Measurements from ENCODE around the gene FRMPD4. TPM values are rescaled to one million over a fixed set of nuclear protein-coding genes. Genes with fewer than 3 reads are reported as not detected.

Gene FRMPD4
- total and polyA plus RNA-seq, 3 experiments from 2014 or later, result not detected

GRCh38 chrX:12292996-12293765, 154.9 kb downstream of the FRMPD4 start:
- CTCF ChIA-PET, result no interaction called here
- DNase-seq, result no peak
- Histone ChIP-seq H3K4me1 (ENCODE audit: insufficient read depth, low read length) (no peaks in the 10 kb centered on the region), H3K9me3 (ENCODE audit: low read length) (no peaks in the 10 kb centered on the region), H3K4me3 (ENCODE audit: low read length) (no peak overlapping the region), H3K36me3 (ENCODE audit: insufficient read depth, low read length) (no peaks in the 10 kb centered on the region), H3K27ac (ENCODE audit: low read depth, low read length) (no peak overlapping the region), H3K27me3 (ENCODE audit: insufficient read depth, low read length, poor library complexity, severe bottlenecking) (no peaks in the 10 kb centered on the region)
- H3K27me3 Mint-ChIP-seq, result peaks cover 0 to 3% of the 10 kb centered on the region in 2 donors
- no peak overlapping the region for H3K27ac Mint-ChIP-seq
- H3K4me1 Mint-ChIP-seq, result no peaks in the 10 kb centered on the region
- H3K4me3 Mint-ChIP-seq, result no peak overlapping the region
- H3K9me3 Mint-ChIP-seq, result peaks cover 0 to 1% (median 0%) of the 10 kb centered on the region in 5 donors
- no peaks in the 10 kb centered on the region for H3K36me3 Mint-ChIP-seq
- POLR2A ChIA-PET, result no interaction called here

DNA sequence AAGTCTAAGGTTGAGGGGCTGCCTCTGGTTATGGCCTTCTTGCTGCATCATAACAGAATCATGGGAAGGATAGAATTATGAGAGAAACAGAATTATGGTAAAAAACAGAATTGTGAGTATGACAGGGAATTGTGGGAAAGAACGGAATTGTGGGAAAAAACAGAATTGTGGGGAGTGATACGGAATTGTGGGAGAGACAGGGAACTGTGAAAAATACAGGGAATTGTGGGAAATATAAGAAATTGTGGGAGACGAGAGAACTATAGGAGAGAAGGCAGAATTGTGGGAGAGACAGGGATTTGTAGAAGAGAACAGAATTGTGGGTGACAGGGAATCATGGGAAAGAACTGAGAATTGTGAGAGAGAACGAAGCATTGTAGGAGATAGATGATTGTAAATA, 159.1 kb downstream of the FRMPD4 start:
- H3K4me3 ChIP-seq (ENCODE audit: low read length), result no peak overlapping the region
- POLR2A ChIA-PET, result no interaction called here
- DNase-seq, result no peak
- H3K36me3 Mint-ChIP-seq, result no peaks in the 10 kb centered on the region
- H3K27ac ChIP-seq (ENCODE audit: low read depth, low read length), result no peak overlapping the region
- CTCF ChIA-PET, result no interaction called here
- H3K4me1 ChIP-seq (ENCODE audit: insufficient read depth, low read length), result no peaks in the 10 kb centered on the region
- H3K4me3 Mint-ChIP-seq, result no peak overlapping the region
- H3K27me3 ChIP-seq (ENCODE audit: insufficient read depth, low read length, poor library complexity, severe bottlenecking), result no peaks in the 10 kb centered on the region
- H3K9me3 ChIP-seq (ENCODE audit: low read length), result no peaks in the 10 kb centered on the region
- peaks cover 0 to 2% of the 10 kb centered on the region in 2 donors for H3K27me3 Mint-ChIP-seq
- no peak overlapping the region for H3K27ac Mint-ChIP-seq
- no peaks in the 10 kb centered on the region for H3K36me3 ChIP-seq (ENCODE audit: insufficient read depth, low read length)
- H3K4me1 Mint-ChIP-seq, result no peaks in the 10 kb centered on the region
- peaks cover 0 to 3% (median 0%) of the 10 kb centered on the region in 5 donors for H3K9me3 Mint-ChIP-seq

DNA sequence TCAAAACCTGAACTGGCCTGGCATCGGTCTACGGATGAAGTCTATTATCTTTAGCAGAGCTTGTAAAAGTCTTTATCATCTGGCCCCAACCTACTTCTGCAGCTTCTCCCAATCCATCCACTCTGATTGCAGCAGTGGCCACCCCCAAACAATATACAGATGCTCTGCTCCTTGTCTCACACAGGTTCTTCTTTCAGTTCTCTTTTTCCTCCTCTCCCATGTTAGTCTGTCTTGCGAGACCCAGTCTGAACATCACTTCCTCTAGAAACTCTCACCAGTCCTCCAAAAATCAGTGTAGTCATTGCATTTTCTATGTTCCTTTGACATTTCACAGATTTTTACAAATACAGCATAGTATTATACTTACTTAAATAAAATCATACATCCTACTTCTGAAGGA, 163.0 kb downstream of the FRMPD4 start:
- H3K27me3 ChIP-seq (ENCODE audit: insufficient read depth, low read length, poor library complexity, severe bottlenecking), result no peaks in the 10 kb centered on the region
- POLR2A ChIA-PET, result no interaction called here

GRCh38 chrX:12304261-12304660, 166.0 kb downstream of the FRMPD4 start:
- Histone ChIP-seq H3K4me3 (ENCODE audit: low read length) (no peak overlapping the region), H3K9me3 (ENCODE audit: low read length) (no peaks in the 10 kb centered on the region), H3K4me1 (ENCODE audit: insufficient read depth, low read length) (no peaks in the 10 kb centered on the region), H3K27ac (ENCODE audit: low read depth, low read length) (no peak overlapping the region), H3K36me3 (ENCODE audit: insufficient read depth, low read length) (no peaks in the 10 kb centered on the region), H3K27me3 (ENCODE audit: insufficient read depth, low read length, poor library complexity, severe bottlenecking) (no peaks in the 10 kb centered on the region)
- ChIA-PET CTCF (no interaction called here), POLR2A (no interaction called here)
- Mint-ChIP-seq H3K27me3 (peaks cover 0 to 5% of the 10 kb centered on the region in 2 donors), H3K4me3 (no peak overlapping the region), H3K36me3 (no peaks in the 10 kb centered on the region), H3K27ac (no peak overlapping the region), H3K9me3 (peaks cover 0 to 6% (median 2%) of the 10 kb centered on the region in 5 donors), H3K4me1 (no peaks in the 10 kb centered on the region)
- no peak for DNase-seq

More for the DNA sequence above, 163.0 kb downstream of the FRMPD4 start:
- Histone ChIP-seq H3K9me3 (ENCODE audit: low read length) (no peaks in the 10 kb centered on the region), H3K4me3 (ENCODE audit: low read length) (no peak overlapping the region), H3K27ac (ENCODE audit: low read depth, low read length) (no peak overlapping the region), H3K4me1 (ENCODE audit: insufficient read depth, low read length) (no peaks in the 10 kb centered on the region), H3K36me3 (ENCODE audit: insufficient read depth, low read length) (no peaks in the 10 kb centered on the region)
- Mint-ChIP-seq H3K27ac (no peak overlapping the region), H3K4me3 (no peak overlapping the region), H3K9me3 (peaks cover 0 to 3% (median 0%) of the 10 kb centered on the region in 5 donors), H3K36me3 (no peaks in the 10 kb centered on the region), H3K27me3 (peaks cover 0 to 3% of the 10 kb centered on the region in 2 donors), H3K4me1 (no peaks in the 10 kb centered on the region)
- CTCF ChIA-PET, result no interaction called here
- DNase-seq, result no peak

GRCh38 chrX:12307961-12308360, 169.7 kb downstream of the FRMPD4 start:
- POLR2A ChIA-PET, result no interaction called here
- H3K4me3 Mint-ChIP-seq, result no peak overlapping the region
- CTCF ChIA-PET, result no interaction called here
- H3K27ac ChIP-seq (ENCODE audit: low read depth, low read length), result no peak overlapping the region
- no peaks in the 10 kb centered on the region for H3K36me3 Mint-ChIP-seq
- no peak overlapping the region for H3K27ac Mint-ChIP-seq
- no peak for DNase-seq
- peaks cover 0 to 8% (median 2%) of the 10 kb centered on the region in 5 donors for H3K9me3 Mint-ChIP-seq
- peaks cover 0 to 10% of the 10 kb centered on the region in 2 donors for H3K27me3 Mint-ChIP-seq
- H3K27me3 ChIP-seq (ENCODE audit: insufficient read depth, low read length, poor library complexity, severe bottlenecking), result no peaks in the 10 kb centered on the region
- no peaks in the 10 kb centered on the region for H3K36me3 ChIP-seq (ENCODE audit: insufficient read depth, low read length)
- H3K9me3 ChIP-seq (ENCODE audit: low read length), result no peaks in the 10 kb centered on the region
- H3K4me1 Mint-ChIP-seq, result no peaks in the 10 kb centered on the region
- H3K4me1 ChIP-seq (ENCODE audit: insufficient read depth, low read length), result no peaks in the 10 kb centered on the region
- H3K4me3 ChIP-seq (ENCODE audit: low read length), result no peak overlapping the region

DNA sequence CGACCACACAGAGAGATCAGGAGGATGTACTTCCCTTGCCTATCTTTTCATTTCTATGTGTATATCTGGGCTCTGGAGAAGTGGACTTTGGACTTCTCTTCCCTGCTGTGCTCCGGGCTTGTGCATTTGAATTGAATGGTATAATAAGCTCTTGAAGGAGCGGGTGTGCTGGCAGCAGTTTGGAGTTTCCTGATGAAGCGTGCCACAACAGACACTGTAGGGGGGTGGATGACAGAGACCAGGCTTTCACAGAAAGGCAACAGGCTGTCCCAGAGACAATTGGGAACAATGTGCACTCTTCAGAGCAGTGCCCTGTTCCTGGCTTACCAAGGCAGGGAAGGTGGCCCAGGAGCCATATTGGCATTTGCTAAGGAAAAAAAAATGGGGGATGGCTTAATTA, 170.1 kb downstream of the FRMPD4 start:
- no peak for DNase-seq
- no peaks in the 10 kb centered on the region for H3K9me3 ChIP-seq (ENCODE audit: low read length)
- H3K4me1 ChIP-seq (ENCODE audit: insufficient read depth, low read length), result no peaks in the 10 kb centered on the region
- POLR2A ChIA-PET, result no interaction called here
- H3K9me3 Mint-ChIP-seq, result peaks cover 0 to 8% (median 2%) of the 10 kb centered on the region in 5 donors
- no peaks in the 10 kb centered on the region for H3K36me3 Mint-ChIP-seq
- peaks cover 0 to 10% of the 10 kb centered on the region in 2 donors for H3K27me3 Mint-ChIP-seq
- H3K4me1 Mint-ChIP-seq, result no peaks in the 10 kb centered on the region
- H3K36me3 ChIP-seq (ENCODE audit: insufficient read depth, low read length), result no peaks in the 10 kb centered on the region
- H3K4me3 Mint-ChIP-seq, result no peak overlapping the region
- H3K27me3 ChIP-seq (ENCODE audit: insufficient read depth, low read length, poor library complexity, severe bottlenecking), result no peaks in the 10 kb centered on the region
- peak overlapping the region in 1 of 8 donors; percentile 44 for H3K27ac Mint-ChIP-seq
- no peak overlapping the region for H3K27ac ChIP-seq (ENCODE audit: low read depth, low read length)
- CTCF ChIA-PET, result no interaction called here
- H3K4me3 ChIP-seq (ENCODE audit: low read length), result no peak overlapping the region

GRCh38 chrX:12309040-12309743, 170.9 kb downstream of the FRMPD4 start:
- Mint-ChIP-seq H3K36me3 (no peaks in the 10 kb centered on the region), H3K4me1 (no peaks in the 10 kb centered on the region), H3K27ac (no peak overlapping the region), H3K27me3 (peaks cover 0 to 10% of the 10 kb centered on the region in 2 donors), H3K9me3 (peaks cover 0 to 8% (median 2%) of the 10 kb centered on the region in 5 donors), H3K4me3 (no peak overlapping the region)
- H3K4me1 ChIP-seq (ENCODE audit: insufficient read depth, low read length), result no peaks in the 10 kb centered on the region
- H3K9me3 ChIP-seq (ENCODE audit: low read length), result no peaks in the 10 kb centered on the region
- no peak overlapping the region for H3K4me3 ChIP-seq (ENCODE audit: low read length)
- no peaks in the 10 kb centered on the region for H3K27me3 ChIP-seq (ENCODE audit: insufficient read depth, low read length, poor library complexity, severe bottlenecking)
- H3K27ac ChIP-seq (ENCODE audit: low read depth, low read length), result no peak overlapping the region
- no peaks in the 10 kb centered on the region for H3K36me3 ChIP-seq (ENCODE audit: insufficient read depth, low read length)
- ChIA-PET CTCF (no interaction called here), POLR2A (no interaction called here)
- no peak for DNase-seq

DNA sequence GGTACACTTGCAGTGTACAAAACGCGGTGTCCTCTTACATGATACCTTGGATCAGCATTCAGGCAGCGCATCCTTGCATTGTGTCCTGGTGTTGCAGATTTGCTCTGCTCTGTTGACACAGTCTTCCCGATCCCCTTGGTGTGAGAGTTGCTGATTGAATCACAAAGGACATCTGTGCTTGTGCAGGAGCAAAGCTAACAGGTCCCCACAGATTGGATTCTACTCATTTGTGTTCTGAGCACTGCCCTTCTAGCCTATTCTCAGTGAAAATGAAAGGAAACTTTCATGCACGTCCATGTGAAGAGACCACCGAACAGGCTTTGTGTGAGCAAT, 171.4 kb downstream of the FRMPD4 start:
- ChIA-PET POLR2A (no interaction called here), CTCF (no interaction called here)
- Histone ChIP-seq H3K4me1 (ENCODE audit: insufficient read depth, low read length) (no peaks in the 10 kb centered on the region), H3K27ac (ENCODE audit: low read depth, low read length) (no peak overlapping the region), H3K36me3 (ENCODE audit: insufficient read depth, low read length) (no peaks in the 10 kb centered on the region), H3K4me3 (ENCODE audit: low read length) (no peak overlapping the region), H3K27me3 (ENCODE audit: insufficient read depth, low read length, poor library complexity, severe bottlenecking) (no peaks in the 10 kb centered on the region), H3K9me3 (ENCODE audit: low read length) (no peaks in the 10 kb centered on the region)
- Mint-ChIP-seq H3K9me3 (peaks cover 0 to 8% (median 2%) of the 10 kb centered on the region in 5 donors), H3K36me3 (no peaks in the 10 kb centered on the region), H3K4me3 (no peak overlapping the region), H3K27me3 (peaks cover 0 to 10% of the 10 kb centered on the region in 2 donors), H3K27ac (no peak overlapping the region), H3K4me1 (no peaks in the 10 kb centered on the region)
- no peak for DNase-seq
